PC-3 (cell line): Measurements from ENCODE around the gene CCL27. TPM values are rescaled to one million over a fixed set of nuclear protein-coding genes. Genes with fewer than 3 reads are reported as not detected.

Experiments
- ATAC-seq: fragments of 200-7000 bp; cut with Tn5 transposase; 2 replicates; pipeline ENCODE4 v1.9.1; 2020; ENCODE audit warnings: mild to moderate bottlenecking, moderate library complexity
- BruUV-seq: library from RNA; stranded (reverse); fragments of 400-500 nt; replicated peaks from 2 replicates; lab custom pipeline; 2021; lab: Mats Ljungman, UMichigan
- CTCF ChIA-PET: fragments of 300-600 bp; sonication (Branson Sonifier 250); formaldehyde crosslinking; loops from one replicate; lab custom pipeline; 2022; ENCODE audit warnings: antibody characterized with exemption; lab: Charles Lee
- POLR2A ChIA-PET: fragments of 300-600 bp; sonication (Branson Sonifier 250); formaldehyde crosslinking; loops from one replicate; lab custom pipeline; 2022; ENCODE audit warnings: antibody characterized with exemption; ENCODE audit not compliant: unreplicated experiment; lab: Charles Lee
- DNase-seq: peaks from one replicate; pipeline ENCODE4 v3.0.0-alpha.2; 2015
- H2AFZ ChIP-seq: fragments of 300-600 bp; sonication (generic); 2 replicates; pipeline ENCODE4 v1.6.0; 2016; ENCODE audit warnings: antibody characterized with exemption, low read length
- H3F3A ChIP-seq: fragments of 300-600 bp; sonication (generic); one replicate; pipeline ENCODE4 v1.6.0; 2017; ENCODE audit warnings: antibody characterized with exemption, low read length, control low read depth, mild to moderate bottlenecking; ENCODE audit not compliant: unreplicated experiment
- H3K27ac ChIP-seq: fragments of 300-600 bp; sonication (generic); 2 replicates; pipeline ENCODE4 v1.5.1; 2016; ENCODE audit warnings: mild to moderate bottlenecking, low read length
- H3K27me3 ChIP-seq: fragments of 300-600 bp; sonication (generic); 2 replicates; pipeline ENCODE4 v1.6.1; 2016; ENCODE audit warnings: low read length, mixed read lengths
- H3K36me3 ChIP-seq: fragments of 300-600 bp; sonication (generic); 2 replicates; pipeline ENCODE4 v1.6.1; 2016; ENCODE audit warnings: low read depth, mixed run types, low read length, mixed read lengths
- H3K4me1 ChIP-seq: fragments of 300-600 bp; sonication (generic); 2 replicates; pipeline ENCODE4 v1.5.1; 2016; ENCODE audit warnings: low read length; ENCODE audit not compliant: insufficient read depth
- H3K4me2 ChIP-seq: fragments of 300-600 bp; sonication (generic); 2 replicates; pipeline ENCODE4 v1.6.0; 2016; ENCODE audit warnings: low read length
- H3K4me3 ChIP-seq: fragments of 300-600 bp; sonication (generic); 2 replicates; pipeline ENCODE4 v1.5.1; 2016; ENCODE audit warnings: mild to moderate bottlenecking, low read length, mixed read lengths
- H3K79me2 ChIP-seq: fragments of 300-600 bp; sonication (generic); 2 replicates; pipeline ENCODE4 v1.6.1; 2017; ENCODE audit warnings: low read length, mixed read lengths
- H3K9ac ChIP-seq: fragments of 300-600 bp; sonication (generic); 2 replicates; pipeline ENCODE4 v1.6.0; 2016; ENCODE audit warnings: mild to moderate bottlenecking, low read length
- H3K9me2 ChIP-seq: fragments of 300-600 bp; sonication (generic); replicated peaks from 2 replicates; pipeline ENCODE4 v1.6.1; 2016; ENCODE audit warnings: mixed run types, low read length, mixed read lengths
- H3K9me3 ChIP-seq: fragments of 300-600 bp; sonication (generic); 2 replicates; pipeline ENCODE4 v1.6.1; 2016; ENCODE audit warnings: low read length, mixed read lengths
- H4K20me1 ChIP-seq: fragments of 300-600 bp; sonication (generic); 2 replicates; pipeline ENCODE4 v1.6.1; 2016; ENCODE audit warnings: low read length, mixed read lengths
- EZH2 ChIP-seq: fragments of 300-600 bp; sonication (generic); IDR thresholded peaks from one replicate; pipeline ENCODE4 v1.6.1; 2017; ENCODE audit warnings: antibody characterized with exemption, mild to moderate bottlenecking, low read length; ENCODE audit not compliant: unreplicated experiment
- EZH2phosphoT487 ChIP-seq: fragments of 300-600 bp; sonication (generic); IDR thresholded peaks from 2 replicates; pipeline ENCODE4 v1.6.1; 2018; ENCODE audit warnings: mild to moderate bottlenecking, antibody characterized with exemption, low read length, borderline replicate concordance
- intact Hi-C: fragments of 100-400 bp; cut with micrococcal nuclease; formaldehyde crosslinking; loops from 2 replicates; pipeline ENCODE4 v1.9.0; 2023
- total RNA-seq: library from RNA; depleted of rRNA; stranded (reverse); fragments of >200 nt; gene quantifications from 2 replicates; pipeline ENCODE4 v1.2.3, GENCODE V29; 2014
- TF ChIP-seq, protein P1 (sequence below): fragments of 300-600 bp; sonication (generic); conservative IDR thresholded peaks from 2 replicates; pipeline ENCODE4 v1.5.1; 2017; ENCODE audit warnings: antibody characterized with exemption, low read depth, mild to moderate bottlenecking, low read length

Gene CCL27
- total RNA-seq, 1 experiment from 2014 or later: not detected

GRCh38 chr9:34694811-34695210, 32.4 kb upstream of the CCL27 start:
- ATAC-seq (no peak), DNase-seq (no peak)
- Histone ChIP-seq H3K36me3 (no peaks in the 10 kb centered on the region), H4K20me1 (no peaks in the 10 kb centered on the region), H3K4me3 (no peak overlapping the region), H3K79me2 (no peaks in the 10 kb centered on the region), H3K27ac (no peak overlapping the region), H3K4me1 (no peaks in the 10 kb centered on the region), H3K27me3 (no peaks in the 10 kb centered on the region; the same call in 1 of the 2 replicates), H3F3A (no peaks in the 10 kb centered on the region), H3K9me3 (no peaks in the 10 kb centered on the region), H3K4me2 (no peak overlapping the region), H2AFZ (no peak overlapping the region), H3K9me2 (no peaks in the 10 kb centered on the region), H3K9ac (no peak overlapping the region)
- CTCF ChIA-PET: no interaction called here
- POLR2A ChIA-PET: no interaction called here
- intact Hi-C loops: no loop called here
- TF ChIP-seq, protein P1, sequence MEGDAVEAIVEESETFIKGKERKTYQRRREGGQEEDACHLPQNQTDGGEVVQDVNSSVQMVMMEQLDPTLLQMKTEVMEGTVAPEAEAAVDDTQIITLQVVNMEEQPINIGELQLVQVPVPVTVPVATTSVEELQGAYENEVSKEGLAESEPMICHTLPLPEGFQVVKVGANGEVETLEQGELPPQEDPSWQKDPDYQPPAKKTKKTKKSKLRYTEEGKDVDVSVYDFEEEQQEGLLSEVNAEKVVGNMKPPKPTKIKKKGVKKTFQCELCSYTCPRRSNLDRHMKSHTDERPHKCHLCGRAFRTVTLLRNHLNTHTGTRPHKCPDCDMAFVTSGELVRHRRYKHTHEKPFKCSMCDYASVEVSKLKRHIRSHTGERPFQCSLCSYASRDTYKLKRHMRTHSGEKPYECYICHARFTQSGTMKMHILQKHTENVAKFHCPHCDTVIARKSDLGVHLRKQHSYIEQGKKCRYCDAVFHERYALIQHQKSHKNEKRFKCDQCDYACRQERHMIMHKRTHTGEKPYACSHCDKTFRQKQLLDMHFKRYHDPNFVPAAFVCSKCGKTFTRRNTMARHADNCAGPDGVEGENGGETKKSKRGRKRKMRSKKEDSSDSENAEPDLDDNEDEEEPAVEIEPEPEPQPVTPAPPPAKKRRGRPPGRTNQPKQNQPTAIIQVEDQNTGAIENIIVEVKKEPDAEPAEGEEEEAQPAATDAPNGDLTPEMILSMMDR: no peak
- no peak for TF ChIP-seq EZH2phosphoT487
- no peak for TF ChIP-seq EZH2
- no TSS peak for BruUV-seq

DNA sequence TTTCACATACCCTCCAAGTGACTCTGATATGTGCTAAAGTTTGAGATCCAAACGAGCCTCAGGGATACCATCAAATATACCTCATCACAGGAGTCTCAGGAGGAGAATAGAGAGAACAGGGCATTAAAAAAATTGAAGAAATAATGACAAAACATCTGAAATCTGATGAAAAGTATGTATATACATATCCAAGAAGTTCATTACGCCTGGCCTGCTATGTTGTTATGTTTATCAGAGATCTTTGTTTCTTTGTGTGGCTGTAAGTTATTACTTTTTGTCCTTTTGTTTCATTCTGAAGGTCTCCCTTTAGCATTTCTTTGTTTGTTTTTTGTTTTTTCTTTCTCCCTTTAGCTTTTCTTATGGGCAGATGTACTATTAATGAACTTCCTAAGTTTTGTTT, 31.1 kb upstream of the CCL27 start:
- no peaks in the 10 kb centered on the region for H3K36me3 ChIP-seq
- ATAC-seq: no peak

GRCh38 chr9:34691936-34692315, 29.5 kb upstream of the CCL27 start:
- TF ChIP-seq, protein P1: no peak
- TF ChIP-seq EZH2 (no peak), EZH2phosphoT487 (no peak)
- Histone ChIP-seq H3F3A (no peaks in the 10 kb centered on the region), H2AFZ (no peak overlapping the region), H3K27ac (no peak overlapping the region), H3K9ac (no peak overlapping the region), H3K79me2 (no peaks in the 10 kb centered on the region), H3K4me3 (no peak overlapping the region), H3K4me1 (no peaks in the 10 kb centered on the region), H3K36me3 (no peaks in the 10 kb centered on the region), H3K9me3 (no peaks in the 10 kb centered on the region), H3K27me3 (no peaks in the 10 kb centered on the region), H3K4me2 (no peak overlapping the region), H3K9me2 (no peaks in the 10 kb centered on the region), H4K20me1 (no peaks in the 10 kb centered on the region)
- ChIA-PET CTCF (no interaction called here), POLR2A (interaction anchor here (0.5 kb wide), 1 partner anchor 842 kb away, joined by 7 read pairs; no protein-coding TSS in a partner anchor)
- DNase-seq (no peak), ATAC-seq (no peak)
- no TSS peak for BruUV-seq
- intact Hi-C loops: no loop called here

More for the DNA sequence above, 31.1 kb upstream of the CCL27 start:
- Histone ChIP-seq H3K4me2 (no peak overlapping the region), H3F3A (no peaks in the 10 kb centered on the region), H3K27me3 (no peaks in the 10 kb centered on the region; the same call in 1 of the 2 replicates), H3K9ac (no peak overlapping the region), H4K20me1 (no peaks in the 10 kb centered on the region), H3K27ac (no peak overlapping the region), H2AFZ (no peak overlapping the region), H3K9me2 (no peaks in the 10 kb centered on the region), H3K4me3 (no peak overlapping the region), H3K9me3 (no peaks in the 10 kb centered on the region), H3K4me1 (no peaks in the 10 kb centered on the region), H3K79me2 (no peaks in the 10 kb centered on the region)
- intact Hi-C loops: no loop called here
- TF ChIP-seq EZH2 (no peak), EZH2phosphoT487 (no peak)
- TF ChIP-seq, protein P1: no peak
- no TSS peak for BruUV-seq
- CTCF ChIA-PET: no interaction called here
- DNase-seq: no peak
- POLR2A ChIA-PET: no interaction called here
